ENCODE measurements around the gene ELL. TPM values are rescaled to one million over a fixed set of nuclear protein-coding genes. Genes with fewer than 3 reads are reported as not detected.

Gene ELL
- total and polyA plus RNA-seq, 3 experiments from 2014 or later = 22.1 to 25.5 (median 24.4) TPM

- H3K36me3 ChIP-seq (ENCODE audit: insufficient read depth, low read length) = no peaks in the 10 kb centered on the region
- Mint-ChIP-seq H3K36me3 (peaks cover 0 to 5% (median 0%) of the 10 kb centered on the region in 3 donors), H3K27ac (peak overlapping the region; percentile 92 to 100 (median 96)), H3K9me3 (no peaks in the 10 kb centered on the region), H3K4me3 (peak overlapping the region; percentile 84 to 91 (median 88)), H3K27me3 (peaks cover 0 to 6% of the 10 kb centered on the region in 2 donors), H3K4me1 (peaks cover 67 to 85% (median 85%) of the 10 kb centered on the region in 3 donors)
- peak overlapping the region; percentile 83 for H3K27ac ChIP-seq (ENCODE audit: low read depth, low read length)
- POLR2A ChIA-PET = interaction anchor here (1.0 to 8.3 kb wide), 7 partner anchors 9 to 213 kb away, joined by 3 to 97 read pairs (median 7); partner anchors contain the start of genes ISYNA1 and JUND
- peak in 4 of 5 donors; percentile 40 to 77 (median 62) for DNase-seq
- peaks cover 4% of the 10 kb centered on the region for H3K27me3 ChIP-seq (ENCODE audit: insufficient read depth, low read length, poor library complexity, severe bottlenecking)
- H3K9me3 ChIP-seq (ENCODE audit: low read length) = no peaks in the 10 kb centered on the region
- H3K4me1 ChIP-seq (ENCODE audit: insufficient read depth, low read length) = peaks cover 83% of the 10 kb centered on the region
- CTCF ChIA-PET = interaction anchor here (1.0 to 10.5 kb wide), 12 partner anchors 8 to 413 kb away, joined by 3 to 100 read pairs (median 6); partner anchors contain the start of gene UPF1
- peak overlapping the region; percentile 81 for H3K4me3 ChIP-seq (ENCODE audit: low read length)
These were observed 103.2 kb downstream of the ELL start for GRCh38 chr19:18418483-18419194.

- H3K9me3 Mint-ChIP-seq = no peaks in the 10 kb centered on the region
- peak in 1 of 5 donors; percentile 57 for DNase-seq
- Histone ChIP-seq H3K36me3 (ENCODE audit: insufficient read depth, low read length) (no peaks in the 10 kb centered on the region), H3K4me1 (ENCODE audit: insufficient read depth, low read length) (peaks cover 77% of the 10 kb centered on the region), H3K9me3 (ENCODE audit: low read length) (no peaks in the 10 kb centered on the region), H3K27ac (ENCODE audit: low read depth, low read length) (peak overlapping the region; percentile 83), H3K4me3 (ENCODE audit: low read length) (peak overlapping the region; percentile 81), H3K27me3 (ENCODE audit: insufficient read depth, low read length, poor library complexity, severe bottlenecking) (peaks cover 4% of the 10 kb centered on the region)
- peaks cover 64 to 80% (median 79%) of the 10 kb centered on the region in 3 donors for H3K4me1 Mint-ChIP-seq
- POLR2A ChIA-PET = interaction anchor here (1.2 to 8.3 kb wide), 5 partner anchors 9 to 138 kb away, joined by 3 to 97 read pairs (median 7); partner anchors contain the start of genes ISYNA1 and JUND
- H3K27me3 Mint-ChIP-seq = peaks cover 0 to 6% of the 10 kb centered on the region in 2 donors
- peaks cover 0 to 5% (median 0%) of the 10 kb centered on the region in 3 donors for H3K36me3 Mint-ChIP-seq
- CTCF ChIA-PET = interaction anchor here (1.0 to 10.5 kb wide), 7 partner anchors 11 to 414 kb away, joined by 3 to 100 read pairs (median 11); partner anchors contain the start of gene UPF1
- peak overlapping the region in 7 of 8 donors; percentile 85 to 100 (median 96) for H3K27ac Mint-ChIP-seq
- peak overlapping the region; percentile 84 to 91 (median 88) for H3K4me3 Mint-ChIP-seq
These were observed 103.8 kb downstream of the ELL start for GRCh38 chr19:18418029-18418482.

DNA sequence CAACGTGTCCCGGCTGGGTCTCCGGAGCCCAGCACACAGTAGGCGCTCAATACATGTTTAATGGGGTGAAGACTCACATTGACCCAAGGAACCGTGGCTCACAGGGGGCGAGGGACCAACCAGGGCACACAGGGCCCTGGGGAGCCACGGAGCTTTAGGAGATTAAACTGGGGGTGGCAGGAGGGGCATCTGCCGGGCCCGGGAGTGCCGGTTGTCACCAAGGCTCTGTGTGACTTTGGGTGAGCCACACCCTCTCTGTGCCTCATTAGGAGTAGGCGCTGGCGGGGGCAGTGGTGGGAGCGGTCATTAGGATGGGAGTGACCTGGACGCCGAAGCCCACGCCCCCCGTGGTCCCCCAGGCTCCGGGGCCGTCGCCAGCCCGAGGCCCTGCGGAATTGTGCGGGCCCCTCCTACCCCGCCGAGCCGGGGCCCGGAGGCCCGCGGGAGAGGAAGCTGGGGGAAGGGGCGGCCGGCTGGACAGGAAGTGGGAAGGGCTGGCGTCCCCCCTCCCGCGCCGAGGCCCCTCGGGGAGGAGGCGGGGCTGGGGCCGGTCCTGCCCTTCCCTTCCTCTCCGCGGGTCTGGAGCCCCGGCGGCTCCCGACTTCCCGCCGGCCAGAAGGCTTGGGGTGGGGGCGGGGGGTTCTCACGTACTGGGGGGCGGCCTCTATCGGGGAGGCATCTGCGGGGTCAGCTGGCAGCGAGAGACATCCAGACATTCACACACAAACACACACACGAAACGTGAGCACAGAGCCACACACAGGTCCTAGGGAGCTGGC, 104.4 kb downstream of the ELL start:
- H3K27me3 ChIP-seq (ENCODE audit: insufficient read depth, low read length, poor library complexity, severe bottlenecking) = peaks cover 4% of the 10 kb centered on the region
- H3K4me1 Mint-ChIP-seq = peaks cover 58 to 73% (median 73%) of the 10 kb centered on the region in 3 donors
- H3K4me1 ChIP-seq (ENCODE audit: insufficient read depth, low read length) = peaks cover 71% of the 10 kb centered on the region
- no peaks in the 10 kb centered on the region for H3K36me3 ChIP-seq (ENCODE audit: insufficient read depth, low read length)
- peaks cover 0 to 5% (median 0%) of the 10 kb centered on the region in 3 donors for H3K36me3 Mint-ChIP-seq
- peaks cover 0 to 6% of the 10 kb centered on the region in 2 donors for H3K27me3 Mint-ChIP-seq
- H3K4me3 Mint-ChIP-seq = peak overlapping the region; percentile 84 to 92 (median 88)
- peak overlapping the region; percentile 83 for H3K27ac ChIP-seq (ENCODE audit: low read depth, low read length)
- H3K4me3 ChIP-seq (ENCODE audit: low read length) = peak overlapping the region; percentile 81
- no peaks in the 10 kb centered on the region for H3K9me3 Mint-ChIP-seq
- ChIA-PET CTCF (interaction anchor here (0.7 to 10.5 kb wide), 10 partner anchors 11 to 225 kb away, joined by 3 to 100 read pairs (median 8); partner anchors contain the start of gene JUND), POLR2A (interaction anchor here (1.0 to 8.3 kb wide), 6 partner anchors 8 to 137 kb away, joined by 3 to 97 read pairs (median 4); partner anchors contain the start of gene JUND)
- DNase-seq = peak in 2 of 5 donors; percentile 34 to 64
- H3K27ac Mint-ChIP-seq = peak overlapping the region; percentile 69 to 100 (median 96)
- no peaks in the 10 kb centered on the region for H3K9me3 ChIP-seq (ENCODE audit: low read length)

GRCh38 chr19:18416778-18417249, 105.1 kb downstream of the ELL start:
- peaks cover 4% of the 10 kb centered on the region for H3K27me3 ChIP-seq (ENCODE audit: insufficient read depth, low read length, poor library complexity, severe bottlenecking)
- H3K36me3 Mint-ChIP-seq = peaks cover 0 to 5% (median 0%) of the 10 kb centered on the region in 3 donors
- POLR2A ChIA-PET = interaction anchor here (1.0 to 8.3 kb wide), 4 partner anchors 12 to 137 kb away, joined by 3 to 97 read pairs (median 4); partner anchors contain the start of gene JUND
- H3K27ac ChIP-seq (ENCODE audit: low read depth, low read length) = peak overlapping the region; percentile 83
- H3K36me3 ChIP-seq (ENCODE audit: insufficient read depth, low read length) = no peaks in the 10 kb centered on the region
- no peaks in the 10 kb centered on the region for H3K9me3 Mint-ChIP-seq
- peaks cover 65% of the 10 kb centered on the region for H3K4me1 ChIP-seq (ENCODE audit: insufficient read depth, low read length)
- peak overlapping the region; percentile 69 to 95 (median 90) for H3K27ac Mint-ChIP-seq
- peak; percentile 45 to 86 (median 72) for DNase-seq
- peaks cover 0 to 6% of the 10 kb centered on the region in 2 donors for H3K27me3 Mint-ChIP-seq
- H3K4me3 ChIP-seq (ENCODE audit: low read length) = peak overlapping the region; percentile 55
- H3K4me1 Mint-ChIP-seq = peaks cover 52 to 67% (median 67%) of the 10 kb centered on the region in 3 donors
- H3K9me3 ChIP-seq (ENCODE audit: low read length) = no peaks in the 10 kb centered on the region
- CTCF ChIA-PET = interaction anchor here (0.7 to 10.5 kb wide), 7 partner anchors 11 to 225 kb away, joined by 3 to 100 read pairs (median 3); partner anchors contain the start of gene JUND
- H3K4me3 Mint-ChIP-seq = peak overlapping the region; percentile 73 to 92 (median 82)

DNA sequence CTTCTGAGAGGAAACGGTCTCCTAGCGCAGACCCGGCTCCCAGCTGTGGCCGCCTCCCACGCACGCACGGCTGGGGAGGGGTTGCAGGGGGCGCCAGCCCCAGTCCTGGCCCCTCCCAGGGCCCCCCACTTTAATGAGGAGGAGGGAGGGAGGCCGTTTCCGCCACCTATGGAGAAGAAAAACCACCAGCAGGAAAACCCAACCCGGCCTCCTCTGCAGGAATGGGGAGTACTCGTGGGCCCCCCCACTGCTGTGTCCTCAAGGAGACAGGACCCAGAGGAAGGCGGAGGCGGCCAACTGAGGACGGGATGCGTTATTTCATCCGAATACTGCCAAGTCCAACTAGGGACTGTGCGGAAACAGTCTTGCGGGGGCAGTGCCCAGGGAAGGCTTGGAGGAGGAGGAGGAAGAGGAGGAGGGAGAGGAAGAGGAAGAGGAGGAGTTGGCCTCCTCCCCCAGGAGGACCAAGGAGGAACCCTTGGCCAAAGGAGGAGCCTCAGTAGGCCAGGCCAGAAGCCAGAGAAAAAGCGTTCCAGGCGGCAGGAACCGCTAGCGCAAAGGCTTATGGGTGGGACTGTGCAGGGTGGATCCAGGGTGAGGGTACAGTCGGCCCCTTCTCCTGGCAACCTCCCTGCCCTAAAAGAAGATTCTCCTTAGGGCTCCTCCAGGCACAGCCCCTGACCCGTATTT, 106.5 kb downstream of the ELL start:
- no peaks in the 10 kb centered on the region for H3K36me3 ChIP-seq (ENCODE audit: insufficient read depth, low read length)
- Mint-ChIP-seq H3K4me1 (peaks cover 42 to 58% (median 57%) of the 10 kb centered on the region in 3 donors), H3K27ac (peak overlapping the region in 7 of 8 donors; percentile 61 to 94 (median 84)), H3K36me3 (peaks cover 0 to 5% (median 0%) of the 10 kb centered on the region in 3 donors), H3K27me3 (peaks cover 0 to 6% of the 10 kb centered on the region in 2 donors), H3K9me3 (no peaks in the 10 kb centered on the region), H3K4me3 (peak overlapping the region in 4 of 7 donors; percentile 8 to 81 (median 54))
- no peak overlapping the region for H3K4me3 ChIP-seq (ENCODE audit: low read length)
- no peaks in the 10 kb centered on the region for H3K9me3 ChIP-seq (ENCODE audit: low read length)
- ChIA-PET CTCF (interaction anchor here (0.6 to 10.5 kb wide), 7 partner anchors 10 to 240 kb away, joined by 3 to 100 read pairs (median 4); partner anchors contain the start of gene JUND), POLR2A (interaction anchor here (1.0 to 8.3 kb wide), 3 partner anchors 10 to 135 kb away, joined by 3 to 97 read pairs (median 3); partner anchors contain the start of gene JUND)
- H3K4me1 ChIP-seq (ENCODE audit: insufficient read depth, low read length) = peaks cover 50% of the 10 kb centered on the region
- H3K27me3 ChIP-seq (ENCODE audit: insufficient read depth, low read length, poor library complexity, severe bottlenecking) = peaks cover 4% of the 10 kb centered on the region
- H3K27ac ChIP-seq (ENCODE audit: low read depth, low read length) = peak overlapping the region; percentile 83
- peak in 1 of 5 donors; percentile 48 for DNase-seq

GRCh38 chr19:18414504-18415177, 107.2 kb downstream of the ELL start:
- H3K4me1 ChIP-seq (ENCODE audit: insufficient read depth, low read length) = peaks cover 50% of the 10 kb centered on the region
- no peaks in the 10 kb centered on the region for H3K9me3 Mint-ChIP-seq
- no peaks in the 10 kb centered on the region for H3K36me3 Mint-ChIP-seq
- H3K27ac Mint-ChIP-seq = peak overlapping the region; percentile 31 to 96 (median 77)
- peak overlapping the region; percentile 42 to 79 (median 59) for H3K4me3 Mint-ChIP-seq
- H3K27me3 Mint-ChIP-seq = peaks cover 0 to 4% of the 10 kb centered on the region in 2 donors
- DNase-seq = peak in 1 of 5 donors; percentile 51
- H3K4me3 ChIP-seq (ENCODE audit: low read length) = no peak overlapping the region
- ChIA-PET POLR2A (interaction anchor here (1.0 to 8.3 kb wide), 2 partner anchors 13 to 135 kb away, joined by 3 to 97 read pairs; partner anchors contain the start of gene JUND), CTCF (interaction anchor here (0.6 to 10.5 kb wide), 8 partner anchors 18 to 301 kb away, joined by 3 to 100 read pairs (median 3); partner anchors contain the start of gene JUND)
- peaks cover 4% of the 10 kb centered on the region for H3K27me3 ChIP-seq (ENCODE audit: insufficient read depth, low read length, poor library complexity, severe bottlenecking)
- H3K36me3 ChIP-seq (ENCODE audit: insufficient read depth, low read length) = no peaks in the 10 kb centered on the region
- H3K27ac ChIP-seq (ENCODE audit: low read depth, low read length) = peak overlapping the region; percentile 83
- peaks cover 40 to 55% (median 54%) of the 10 kb centered on the region in 3 donors for H3K4me1 Mint-ChIP-seq
- no peaks in the 10 kb centered on the region for H3K9me3 ChIP-seq (ENCODE audit: low read length)
